Central memory CD4-positive, alpha-beta T cell (primary cell): ENCODE data around the gene WFDC10B.
"Not testable (repeated sequence)": the region's sequence is repeated elsewhere in the genome, so short reads cannot be mapped to it uniquely, and the experiment has no call there.

ENCODE experiments used
- DNase-seq: peaks from one replicate; pipeline ENCODE4 v3.0.0; 2022
- total RNA-seq, 3 experiments: gene quantifications; one replicate each; lab custom pipeline; 2026; lab: John Stamatoyannopoulos, UW

The WFDC10B gene
- total RNA-seq = 0 reads per million in 3 experiments

DNA sequence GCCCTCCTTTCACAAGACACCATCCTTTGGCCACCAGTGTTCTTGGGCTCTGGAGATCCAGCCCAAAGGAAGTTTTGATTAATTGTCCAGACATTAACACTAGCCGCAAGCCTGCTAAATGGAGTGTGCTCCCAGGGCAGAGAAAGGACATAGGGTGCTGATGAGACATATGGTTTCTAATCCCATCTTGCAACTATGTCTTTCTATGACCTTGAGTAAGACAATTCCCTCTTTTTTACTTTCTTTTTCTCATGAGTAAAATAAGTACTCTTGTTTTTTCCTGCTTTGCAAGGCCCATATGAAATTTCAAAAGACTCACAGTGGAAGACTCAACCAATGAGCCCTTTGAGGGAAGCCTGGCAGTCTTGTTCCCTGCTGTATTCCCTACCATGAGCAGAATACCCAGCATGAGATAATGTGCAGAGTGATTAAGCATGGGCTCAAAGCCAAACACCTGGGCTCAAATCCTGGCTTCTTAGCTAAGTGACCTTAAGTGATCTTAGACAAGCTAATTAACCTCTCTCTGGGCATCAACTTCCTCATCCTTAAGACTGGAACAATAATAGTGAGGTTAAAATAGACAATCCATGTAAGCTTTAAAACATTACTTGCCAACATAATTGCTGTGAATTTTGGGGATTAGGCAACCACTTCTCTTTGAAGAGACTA lies at the start of gene WFDC10B:
Gene WFDC10B, minus strand, starts transcription at position 51 of the 669 bp plus-strand sequence. CDS start 19,027 bp downstream, outside the sequence.
- no peak for DNase-seq

DNA sequence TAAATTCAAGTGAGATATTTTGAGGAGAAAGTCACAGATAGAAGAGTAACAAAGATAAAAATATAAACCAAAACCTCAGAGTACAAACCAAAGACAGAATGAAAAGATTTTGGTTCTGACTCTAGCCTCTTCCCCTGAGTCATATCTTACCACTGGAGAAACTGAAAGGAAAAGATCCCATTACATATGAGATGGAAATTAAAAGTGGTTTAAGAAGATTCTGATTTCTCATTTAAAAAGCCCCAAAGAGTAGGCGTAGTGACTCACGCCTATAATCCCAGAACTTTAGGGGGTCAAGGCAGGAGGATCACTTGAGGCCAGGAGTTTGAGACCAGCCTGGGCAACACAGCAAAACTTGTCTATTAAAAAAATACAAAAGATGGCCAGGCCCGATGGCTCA lies 47.9 kb upstream of the WFDC10B start:
- DNase-seq = no peak

DNA sequence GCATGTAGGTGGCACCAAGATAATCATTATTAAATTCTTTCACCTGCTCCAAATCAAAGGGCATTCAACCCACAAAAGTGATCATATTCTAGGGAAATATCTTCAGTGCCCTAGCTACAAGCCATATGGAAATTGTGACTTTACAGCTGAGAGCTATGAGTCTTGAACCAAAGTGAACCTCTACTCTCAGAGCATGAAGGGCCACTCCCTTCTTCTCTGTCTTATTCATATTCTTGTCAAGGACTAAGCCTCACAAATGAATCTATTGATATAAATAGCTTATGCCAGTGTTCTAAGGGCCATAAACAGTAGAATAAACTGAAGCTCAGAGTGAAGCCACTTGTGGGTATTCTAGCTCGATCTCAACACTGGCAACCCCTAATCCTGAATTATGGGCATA lies 46.9 kb upstream of the WFDC10B start:
- no peak for DNase-seq

DNA sequence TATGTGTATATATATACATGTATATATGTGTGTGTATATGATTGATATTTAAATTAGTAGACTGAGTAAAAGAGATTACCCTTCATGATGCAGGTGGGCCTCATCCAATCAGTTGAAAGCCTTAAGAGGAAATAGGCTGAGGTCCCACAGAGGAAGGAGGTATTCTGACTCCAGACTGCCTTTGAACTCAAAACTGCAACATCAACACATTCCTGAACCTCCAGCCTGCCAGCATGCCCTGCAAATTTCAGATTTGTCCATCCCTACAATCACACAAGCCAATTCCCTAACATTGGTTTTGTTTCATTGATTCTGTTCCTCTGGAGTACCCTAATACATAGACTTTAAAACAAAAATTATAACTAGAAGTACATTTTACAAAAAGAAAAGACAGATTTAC lies 40.2 kb upstream of the WFDC10B start:
- no peak for DNase-seq

DNA sequence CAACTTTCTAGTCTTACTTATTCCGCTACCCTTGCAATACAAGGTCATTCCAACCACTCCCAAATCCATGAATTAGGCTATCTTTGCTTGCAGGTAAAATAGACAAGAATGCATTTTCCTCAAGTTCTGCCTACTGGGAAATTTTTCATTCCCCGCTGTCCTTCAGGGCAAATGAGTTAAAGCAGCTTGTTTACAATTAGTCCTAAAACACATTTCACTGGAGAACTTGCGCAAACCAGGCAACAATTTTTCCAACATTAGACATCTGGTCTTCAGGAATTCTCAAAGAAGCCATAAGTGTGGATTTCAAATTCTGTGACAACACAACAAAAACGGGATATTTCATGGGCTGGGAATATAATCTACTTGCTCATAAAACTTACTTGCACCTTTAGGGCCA lies 37.8 kb upstream of the WFDC10B start:
- no peak for DNase-seq

DNA sequence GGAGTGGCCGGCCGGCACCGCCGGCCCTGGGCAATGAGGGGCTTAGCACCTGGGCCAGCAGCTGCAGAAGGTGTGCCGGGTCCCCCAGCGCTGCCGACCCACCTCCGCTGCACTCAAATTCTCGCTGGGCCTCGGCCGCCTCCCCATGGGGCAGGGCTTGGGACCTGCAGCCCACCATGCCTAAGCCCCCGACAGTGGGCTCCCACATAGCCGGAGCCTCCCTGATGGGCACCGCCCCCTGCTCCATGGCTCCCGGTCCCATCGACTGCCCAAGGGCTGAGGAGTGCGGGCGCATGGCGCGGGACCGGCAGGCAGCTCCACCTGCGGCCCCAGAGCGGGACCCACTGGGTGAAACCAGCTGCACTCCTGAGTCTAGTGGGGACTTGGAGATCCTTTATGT lies 31.2 kb upstream of the WFDC10B start:
- no peak for DNase-seq

DNA sequence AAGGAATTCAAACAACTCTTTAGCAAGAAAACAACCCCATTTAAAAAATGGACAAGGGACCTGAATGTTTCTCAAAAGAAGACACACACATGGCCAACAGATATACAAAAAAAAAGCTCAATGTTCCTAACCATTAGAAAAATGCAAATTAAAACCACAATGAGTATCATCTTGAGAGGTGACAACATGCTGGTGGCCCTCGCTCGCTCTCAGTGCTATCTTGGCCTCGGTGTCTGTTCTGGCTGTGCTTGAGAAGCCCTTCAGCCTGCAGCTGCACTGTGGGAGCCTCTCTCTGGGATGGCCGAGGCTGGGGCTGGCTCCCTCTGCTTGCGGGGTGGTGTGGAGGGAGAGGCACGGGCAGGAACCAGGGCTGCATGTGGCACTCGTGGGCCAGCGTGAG lies 30.7 kb upstream of the WFDC10B start:
- DNase-seq = no peak

DNA sequence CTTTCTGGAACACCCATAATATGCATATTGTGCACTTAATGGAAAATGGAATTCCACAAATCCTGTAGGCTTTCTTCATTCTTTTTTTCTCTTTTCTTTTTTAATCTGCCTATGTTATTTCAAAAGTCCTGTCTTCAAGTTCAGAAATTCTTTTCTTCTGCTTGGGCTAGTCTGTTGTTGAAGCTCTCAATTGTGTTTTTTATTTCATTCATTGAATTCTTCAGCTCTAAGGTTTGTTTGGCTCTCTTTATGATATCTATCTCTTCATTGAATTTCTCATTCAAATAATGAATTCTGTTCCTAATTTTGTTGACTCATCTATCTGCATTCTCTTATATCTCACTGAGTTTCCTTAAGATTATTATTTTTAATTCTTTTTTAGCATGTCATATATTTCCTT lies 27.4 kb upstream of the WFDC10B start:
- DNase-seq = no peak

DNA sequence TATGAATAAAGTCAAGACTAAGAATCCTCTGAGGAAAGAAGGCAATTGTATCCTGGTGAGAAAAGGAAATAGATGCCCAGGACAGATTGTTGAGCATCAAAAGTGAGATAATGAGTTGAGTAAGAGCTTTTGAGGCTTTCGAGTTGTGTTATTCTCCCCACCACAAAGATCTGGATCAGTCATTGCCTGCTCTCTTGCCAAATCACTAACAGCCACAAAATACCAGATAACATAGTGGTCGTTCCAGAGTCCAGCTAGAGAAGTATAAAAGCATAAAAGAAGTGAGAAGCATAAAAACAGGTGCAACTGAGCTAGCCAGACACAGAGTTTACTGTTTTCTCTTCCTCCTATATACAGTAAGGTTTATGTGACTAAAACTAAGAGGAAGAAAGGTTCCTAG lies 22.2 kb upstream of the WFDC10B start:
- no peak for DNase-seq

DNA sequence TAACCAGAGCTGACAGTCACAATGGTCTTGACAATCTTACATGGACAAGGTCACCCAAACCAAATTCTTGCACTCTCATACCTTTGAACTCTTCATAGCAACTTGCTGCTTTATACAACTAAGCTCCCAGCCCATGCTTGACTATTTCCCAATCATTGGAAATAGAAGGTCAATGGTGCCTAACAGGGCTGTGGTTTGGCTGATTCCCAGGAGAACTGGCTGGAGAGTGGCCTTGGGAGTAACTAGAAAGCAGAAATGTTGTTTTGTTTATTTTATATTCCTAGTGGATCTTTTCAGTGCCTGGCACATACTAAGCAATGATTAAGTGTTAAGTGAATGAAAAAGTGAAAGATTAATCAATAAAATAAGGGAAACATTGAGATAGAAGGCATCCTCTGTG lies 20.3 kb upstream of the WFDC10B start:
- no peak for DNase-seq

DNA sequence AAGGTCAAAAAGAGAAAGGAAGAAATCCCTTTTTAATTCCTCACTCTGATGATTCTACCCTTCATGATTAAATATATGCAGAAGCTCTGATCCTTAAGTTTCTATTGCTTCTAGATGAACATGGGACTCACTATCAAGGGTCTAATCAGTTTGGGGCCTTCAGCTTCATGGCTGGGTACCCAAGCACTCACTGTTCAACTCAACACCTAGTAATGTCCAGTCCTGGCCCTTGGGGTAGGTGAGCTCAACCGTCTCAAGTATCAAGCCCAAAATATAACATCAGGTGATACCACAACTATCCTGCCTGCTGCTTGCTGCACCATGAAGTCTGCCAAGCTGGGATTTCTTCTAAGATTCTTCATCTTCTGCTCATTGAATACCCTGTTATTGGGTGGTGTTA lies 17.2 kb upstream of the WFDC10B start, which contains the start of gene SPINT4:
Gene SPINT4, plus strand, starts transcription at position 301 of the 400 bp plus-strand sequence. Its CDS starts 21 bp downstream, at position 322.
- no peak for DNase-seq

DNA sequence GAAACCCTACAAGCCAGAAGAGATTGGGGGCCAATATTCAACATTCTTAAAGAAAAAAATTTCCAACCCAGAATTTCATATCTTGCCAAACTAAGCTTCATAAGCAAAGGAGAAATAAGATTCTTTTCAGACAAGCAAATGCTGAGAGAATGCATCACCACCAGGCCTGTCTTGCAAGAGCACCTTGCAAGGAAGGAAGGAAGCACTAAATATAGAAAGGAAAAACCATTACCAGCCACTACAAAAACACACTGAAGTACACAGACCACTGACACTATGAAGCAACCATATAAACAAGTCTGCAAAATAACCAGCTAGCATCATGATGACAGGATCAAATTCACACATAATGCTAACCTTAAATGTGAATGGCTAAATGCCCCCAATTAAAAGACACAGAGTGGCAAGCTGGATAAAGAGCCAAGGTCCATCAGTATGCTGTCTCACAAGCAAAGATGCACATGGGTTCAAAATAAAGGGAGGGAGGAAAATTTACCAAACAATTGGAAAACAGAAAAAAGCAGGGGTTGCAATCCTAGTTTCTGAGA lies 11.4 kb upstream of the WFDC10B start:
- DNase-seq = not testable (repeated sequence)

DNA sequence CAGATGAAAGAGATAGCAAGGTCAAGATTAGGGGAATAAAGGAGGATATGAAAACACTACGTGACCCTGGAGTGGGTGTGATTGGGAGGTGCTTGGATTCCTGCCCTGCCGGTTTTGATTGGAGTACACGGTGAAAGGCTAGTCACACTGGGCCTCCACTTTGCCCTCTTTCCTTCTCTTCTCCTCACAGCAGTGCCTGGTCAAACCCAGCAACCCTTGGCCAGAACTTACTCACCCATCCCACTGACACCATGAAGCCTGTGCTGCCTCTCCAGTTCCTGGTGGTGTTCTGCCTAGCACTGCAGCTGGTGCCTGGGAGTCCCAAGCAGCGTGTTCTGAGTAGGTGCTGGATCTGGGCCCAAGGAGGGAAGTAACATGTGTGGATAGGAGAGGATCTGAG lies 2.9 kb downstream of the WFDC10B start, which contains the start of gene WFDC13:
Gene WFDC13, plus strand, starts transcription at position 166 of the 400 bp plus-strand sequence. Its CDS starts 86 bp downstream, at position 252.
- no peak for DNase-seq

DNA sequence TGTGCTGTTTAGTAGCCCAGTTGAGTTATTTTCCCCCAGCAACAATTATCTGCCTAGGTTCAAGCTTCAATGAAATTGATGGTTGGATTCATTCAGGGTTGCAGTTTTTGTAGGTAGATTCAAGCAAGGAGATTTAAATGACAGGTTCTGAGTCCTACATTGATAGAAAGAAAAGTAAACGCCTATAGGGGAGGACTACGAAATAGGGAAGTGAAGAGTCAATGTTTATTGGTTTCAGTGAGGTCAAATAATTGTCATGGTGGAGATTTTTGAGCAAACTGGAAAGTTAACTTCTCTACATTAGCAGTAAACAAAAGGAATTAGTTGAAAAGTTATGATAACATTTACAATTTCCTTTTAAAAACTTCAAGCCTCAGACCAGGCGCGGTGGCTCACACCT lies 3.7 kb downstream of the WFDC10B start:
- no peak for DNase-seq

DNA sequence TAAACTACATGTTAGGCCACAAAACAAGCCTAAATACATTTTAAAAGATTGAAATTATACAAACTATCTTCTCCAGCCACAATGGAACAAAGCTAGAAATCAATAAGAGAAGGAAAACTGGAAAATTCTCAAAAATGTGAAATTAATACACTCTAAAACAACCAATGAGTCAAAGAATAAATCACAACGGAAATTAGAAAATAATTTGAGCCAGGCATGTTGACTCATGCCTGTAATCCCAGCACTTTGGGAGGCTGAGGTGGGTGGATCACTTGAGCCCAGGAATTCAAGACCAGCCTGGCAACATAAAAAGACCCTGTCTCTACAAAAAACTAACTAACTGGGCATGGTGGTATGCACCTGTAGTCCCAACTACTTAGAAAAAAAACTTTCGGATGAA lies 9.3 kb downstream of the WFDC10B start:
- no peak for DNase-seq

DNA sequence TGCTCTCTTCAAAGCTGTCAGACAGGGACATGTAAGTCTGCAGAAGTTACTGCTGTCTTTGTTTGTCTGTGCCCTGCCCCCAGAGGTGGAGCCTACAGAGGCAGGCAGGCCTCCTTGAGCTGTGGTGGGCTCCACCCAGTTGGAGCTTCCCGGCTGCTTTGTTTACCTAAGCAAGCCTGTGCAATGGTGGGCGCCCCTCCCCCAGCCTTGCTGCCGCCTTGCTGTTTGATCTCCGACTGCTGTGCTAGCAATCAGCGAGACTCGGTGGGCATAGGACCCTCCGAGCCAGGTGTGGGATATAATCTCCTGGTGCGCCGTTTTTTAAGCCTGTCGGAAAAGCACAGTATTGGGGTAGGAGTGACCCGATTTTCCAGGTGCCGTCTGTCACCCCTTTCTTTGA lies 11.5 kb downstream of the WFDC10B start:
- DNase-seq = not testable (repeated sequence)

DNA sequence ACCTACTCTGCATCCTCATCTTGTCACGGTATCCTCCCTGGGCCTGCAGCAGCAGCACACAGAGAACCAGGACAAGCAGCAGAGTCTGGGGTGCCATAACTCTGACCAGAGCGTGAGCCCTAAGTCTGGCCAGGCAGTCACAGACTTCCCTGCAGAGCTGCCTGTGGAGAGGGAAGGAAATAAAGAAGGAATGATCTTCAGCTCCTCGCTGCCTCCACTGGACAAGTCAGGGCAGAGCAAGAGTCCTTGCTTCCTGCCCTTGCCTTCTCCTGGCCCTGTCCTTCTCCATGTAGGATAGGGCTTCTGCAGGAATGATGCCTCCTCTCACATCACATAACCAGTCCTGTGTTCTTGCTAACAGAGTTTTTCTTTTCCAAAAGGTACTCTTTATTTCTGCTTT lies 18.9 kb downstream of the WFDC10B start:
- no peak for DNase-seq

DNA sequence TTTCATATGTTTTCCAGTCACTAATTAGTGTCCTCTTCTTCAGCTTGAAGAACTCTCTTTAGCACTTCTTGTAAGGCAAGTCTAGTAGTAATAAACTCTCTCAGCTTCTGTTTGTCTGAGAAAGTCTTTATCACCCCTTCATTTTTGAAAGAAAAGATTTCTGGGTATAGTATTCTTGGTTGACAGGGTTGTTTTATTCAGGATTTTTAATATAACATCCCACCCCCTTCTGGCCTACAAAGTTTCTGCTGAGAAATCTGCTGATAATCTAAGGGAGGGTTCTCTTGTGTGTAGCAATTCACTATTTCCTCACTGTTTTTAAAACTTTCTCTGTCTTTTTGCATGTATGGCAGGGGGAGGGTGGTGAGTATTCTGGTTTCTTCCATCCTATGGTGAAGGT lies 25.2 kb downstream of the WFDC10B start:
- DNase-seq = no peak

DNA sequence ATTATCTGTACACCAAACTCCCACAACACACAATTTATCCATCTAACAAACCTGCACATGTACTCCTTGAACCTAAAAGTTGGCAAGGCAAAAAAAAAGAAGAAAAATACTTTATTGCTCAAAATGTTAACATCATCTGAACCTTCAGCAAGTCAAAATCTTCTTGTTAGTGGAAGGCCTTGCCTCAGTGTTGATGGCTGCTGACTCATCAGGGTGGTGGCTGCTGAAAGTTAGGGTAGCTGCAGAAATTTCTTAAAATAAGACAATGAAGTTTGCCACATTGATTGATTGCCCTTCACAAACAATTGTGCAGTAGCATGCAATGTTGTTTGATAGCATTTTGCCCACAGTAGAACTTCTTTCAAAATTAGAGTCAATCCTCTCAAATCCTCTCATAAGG lies 32.1 kb downstream of the WFDC10B start:
- no peak for DNase-seq

DNA sequence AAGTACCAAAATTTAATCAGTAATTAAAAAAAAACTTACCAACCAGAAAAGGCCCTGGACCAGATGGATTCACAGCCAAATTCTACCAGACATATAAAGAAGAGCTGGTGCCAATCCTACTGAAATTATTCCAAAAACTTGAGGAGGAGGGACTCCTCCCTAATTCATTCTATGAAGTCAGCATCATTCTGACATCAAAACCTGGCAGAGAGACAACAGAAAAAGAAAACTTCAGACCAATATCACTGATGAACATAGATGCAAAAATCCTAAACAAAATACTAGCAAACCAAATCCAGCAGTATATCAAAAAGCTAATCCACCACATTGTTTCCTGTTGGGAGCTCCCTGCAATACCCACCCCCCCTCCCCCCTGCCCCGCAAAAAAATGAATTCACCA lies 34.7 kb downstream of the WFDC10B start, which contains the start of gene WFDC11:
Gene WFDC11, minus strand, starts transcription at position 101 of the 400 bp plus-strand sequence. CDS start 19,639 bp downstream, outside the sequence.
- no peak for DNase-seq

DNA sequence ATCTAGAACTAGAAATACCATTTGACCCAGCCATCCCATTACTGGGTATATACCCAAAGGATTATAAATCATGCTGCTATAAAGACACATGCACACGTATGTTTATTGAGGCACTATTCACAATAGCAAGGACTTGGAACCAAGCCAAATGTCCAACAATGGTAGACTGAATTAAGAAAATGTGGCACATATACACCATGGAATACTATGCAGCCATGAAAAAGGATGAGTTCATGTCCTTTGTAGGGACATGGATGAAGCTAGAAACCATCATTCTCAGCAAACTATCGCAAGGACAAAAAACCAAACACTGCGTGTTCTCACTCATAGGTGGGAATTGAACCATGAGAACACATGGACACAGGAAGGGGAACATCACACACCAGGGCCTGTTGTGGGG lies 47.8 kb downstream of the WFDC10B start:
- not testable (repeated sequence) for DNase-seq

DNA sequence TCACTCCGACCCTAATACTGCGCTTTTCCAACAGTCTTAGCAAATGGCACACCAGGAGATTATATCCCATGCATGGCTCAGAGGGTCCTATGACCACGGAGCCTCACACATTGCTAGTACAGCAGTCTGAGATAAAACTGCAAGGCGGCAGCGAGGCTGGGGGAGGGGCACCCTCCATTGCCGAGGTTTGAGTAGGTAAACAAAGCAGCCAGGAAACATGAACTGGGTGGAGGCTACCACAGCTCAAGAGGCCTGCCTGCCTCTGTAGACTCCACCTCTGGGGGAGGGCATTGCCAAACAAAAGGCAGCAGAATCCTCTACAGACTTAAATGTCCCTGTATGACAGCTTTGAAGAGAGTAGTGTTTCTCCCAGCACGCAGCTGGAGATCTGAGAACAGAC lies 53.1 kb downstream of the WFDC10B start:
- DNase-seq = not testable (repeated sequence)

DNA sequence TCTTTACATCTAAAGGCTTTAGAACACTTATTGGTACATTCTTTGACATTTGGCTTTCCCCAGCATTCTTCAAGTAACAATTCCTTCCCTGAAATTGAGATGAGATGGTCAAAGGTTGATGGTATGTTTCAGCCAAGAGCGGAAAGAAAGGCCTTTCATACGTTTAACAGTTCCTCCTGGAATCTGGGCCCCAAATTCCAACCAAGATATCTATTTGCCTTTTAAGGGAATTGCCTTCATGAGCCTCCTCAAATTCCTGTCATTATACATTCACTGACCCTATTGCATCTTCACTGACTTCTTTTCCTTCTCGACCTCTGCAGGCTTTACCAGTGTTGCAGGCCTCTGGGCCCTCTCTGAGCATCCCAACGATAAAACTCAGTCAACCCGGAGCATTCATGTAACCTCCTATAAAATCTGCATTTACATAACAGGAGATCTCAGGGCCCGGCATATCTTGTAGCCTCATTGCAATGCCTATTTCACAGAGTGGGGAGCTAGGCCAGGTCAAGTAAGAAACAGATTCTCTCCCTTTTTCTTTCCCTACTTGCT lies 55.4 kb downstream of the WFDC10B start:
- no peak for DNase-seq

DNA sequence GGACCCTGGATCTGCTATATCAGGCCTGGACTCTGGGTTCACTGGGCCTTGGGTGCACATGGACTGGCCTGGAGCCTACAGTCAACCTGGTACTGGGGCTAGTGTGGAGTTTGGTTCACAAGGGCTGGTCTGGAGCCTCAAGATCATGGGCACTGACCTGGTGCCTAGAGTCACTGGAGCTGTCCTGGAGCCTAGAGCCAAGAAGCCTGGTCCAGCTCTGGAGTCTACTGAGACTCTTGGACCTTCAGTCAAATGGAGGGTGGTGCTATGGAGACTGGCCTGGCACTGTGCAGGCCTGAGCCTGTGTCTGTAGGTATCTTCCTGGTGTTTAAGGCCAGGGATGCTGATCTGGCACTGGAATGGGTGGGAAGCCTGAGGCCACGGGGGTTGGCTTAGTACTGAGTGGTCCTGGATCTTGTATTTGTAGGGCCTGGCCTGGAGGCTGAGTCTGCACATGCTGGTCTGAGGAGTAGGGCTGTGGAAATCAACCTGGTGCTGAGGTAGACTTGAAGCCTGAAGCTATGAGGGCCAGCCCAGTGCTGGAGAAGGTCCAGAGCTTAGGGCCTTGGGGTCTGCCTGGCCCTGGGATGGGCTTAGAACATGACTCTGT lies 57.3 kb downstream of the WFDC10B start:
- DNase-seq = no peak
